ENCODE results near the gene TMX4. TPM values are rescaled to one million over a fixed set of nuclear protein-coding genes. Genes with fewer than 3 reads are reported as not detected.
A peak's percentile ranks its signal among the peaks of the same experiment; 100 is the strongest.

The TMX4 gene, protein sequence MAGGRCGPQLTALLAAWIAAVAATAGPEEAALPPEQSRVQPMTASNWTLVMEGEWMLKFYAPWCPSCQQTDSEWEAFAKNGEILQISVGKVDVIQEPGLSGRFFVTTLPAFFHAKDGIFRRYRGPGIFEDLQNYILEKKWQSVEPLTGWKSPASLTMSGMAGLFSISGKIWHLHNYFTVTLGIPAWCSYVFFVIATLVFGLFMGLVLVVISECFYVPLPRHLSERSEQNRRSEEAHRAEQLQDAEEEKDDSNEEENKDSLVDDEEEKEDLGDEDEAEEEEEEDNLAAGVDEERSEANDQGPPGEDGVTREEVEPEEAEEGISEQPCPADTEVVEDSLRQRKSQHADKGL
- total RNA-seq, result 10 to 100 TPM; 40.0 to 61.9 (median 60.7) TPM

DNA sequence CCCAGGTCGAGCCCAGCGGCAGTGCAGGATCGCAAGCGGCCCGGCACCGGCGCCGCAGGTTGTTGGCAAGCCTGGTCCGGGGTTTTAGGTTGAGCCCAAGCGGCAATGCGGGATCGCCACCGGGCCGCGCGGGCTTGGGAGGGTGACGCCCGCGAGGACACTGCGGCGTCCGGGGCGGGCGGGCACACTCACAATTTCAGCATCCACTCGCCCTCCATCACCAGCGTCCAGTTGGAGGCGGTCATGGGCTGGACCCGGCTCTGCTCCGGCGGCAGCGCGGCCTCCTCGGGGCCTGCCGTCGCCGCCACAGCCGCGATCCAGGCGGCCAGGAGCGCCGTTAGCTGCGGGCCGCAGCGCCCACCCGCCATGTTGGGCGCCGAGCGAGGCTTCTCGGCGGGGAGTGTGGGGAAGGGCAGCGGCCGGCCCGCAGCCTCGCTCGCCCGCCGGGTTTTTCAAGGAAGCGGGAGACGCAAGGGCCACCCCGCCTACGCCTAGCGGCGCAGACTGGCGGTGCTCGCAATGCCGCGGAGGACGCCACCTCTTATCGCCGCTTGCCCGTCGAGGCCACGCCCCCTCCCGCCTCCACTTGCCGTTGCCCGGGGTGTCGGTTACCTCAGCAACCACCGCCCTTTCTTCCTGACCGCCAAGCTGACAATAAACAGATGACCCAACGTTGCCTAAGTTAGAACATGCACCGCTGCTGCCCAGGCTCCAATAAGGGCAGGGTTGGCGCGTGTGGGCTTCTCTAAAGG is at the start of gene TMX4:
TMX4 (minus strand) TSS at position 516 of the 752 bp plus-strand sequence; CDS start at position 368, 148 bp downstream.
- no peaks in the 10 kb centered on the region for H3K27me3 ChIP-seq
- peak; percentile 94 to 96 for DNase-seq (ENCODE audit: low spot score in 2 of 2)
- intact Hi-C loops (cut with DNase I; ENCODE audit: low total_unique reads), result loop anchor here (5.0 kb wide), 1 partner anchor 143 kb away; no protein-coding TSS in a partner anchor

DNA sequence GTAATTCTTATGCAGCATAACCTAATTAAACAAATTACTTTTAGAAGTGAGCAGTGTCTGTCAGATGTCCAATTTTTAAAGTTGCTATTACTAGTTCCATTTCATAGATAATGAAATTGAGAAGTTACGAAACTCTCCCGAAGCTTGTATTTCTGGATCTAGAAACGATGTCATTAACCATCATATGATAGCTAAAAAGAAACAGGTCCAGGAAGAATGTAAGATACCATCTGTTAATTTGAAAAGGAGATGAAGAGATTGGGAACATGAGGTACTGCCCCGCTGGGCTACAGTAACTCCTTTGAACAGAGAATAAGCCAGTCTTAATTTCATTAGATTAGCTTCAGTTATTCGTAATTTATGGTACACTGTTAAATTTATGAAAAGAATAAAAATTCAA is 47.5 kb upstream of the TMX4 start:
- intact Hi-C loops (cut with DNase I; ENCODE audit: low total_unique reads), result no loop called here
- H3K27ac ChIP-seq, result no peak overlapping the region
- TF ChIP-seq POLR2AphosphoS5 (IDR thresholded peaks at IDR 0.05) (no peak), POLR2A (IDR thresholded peaks at IDR 0.05) (no peak)
- TF ChIP-seq, protein P1, sequence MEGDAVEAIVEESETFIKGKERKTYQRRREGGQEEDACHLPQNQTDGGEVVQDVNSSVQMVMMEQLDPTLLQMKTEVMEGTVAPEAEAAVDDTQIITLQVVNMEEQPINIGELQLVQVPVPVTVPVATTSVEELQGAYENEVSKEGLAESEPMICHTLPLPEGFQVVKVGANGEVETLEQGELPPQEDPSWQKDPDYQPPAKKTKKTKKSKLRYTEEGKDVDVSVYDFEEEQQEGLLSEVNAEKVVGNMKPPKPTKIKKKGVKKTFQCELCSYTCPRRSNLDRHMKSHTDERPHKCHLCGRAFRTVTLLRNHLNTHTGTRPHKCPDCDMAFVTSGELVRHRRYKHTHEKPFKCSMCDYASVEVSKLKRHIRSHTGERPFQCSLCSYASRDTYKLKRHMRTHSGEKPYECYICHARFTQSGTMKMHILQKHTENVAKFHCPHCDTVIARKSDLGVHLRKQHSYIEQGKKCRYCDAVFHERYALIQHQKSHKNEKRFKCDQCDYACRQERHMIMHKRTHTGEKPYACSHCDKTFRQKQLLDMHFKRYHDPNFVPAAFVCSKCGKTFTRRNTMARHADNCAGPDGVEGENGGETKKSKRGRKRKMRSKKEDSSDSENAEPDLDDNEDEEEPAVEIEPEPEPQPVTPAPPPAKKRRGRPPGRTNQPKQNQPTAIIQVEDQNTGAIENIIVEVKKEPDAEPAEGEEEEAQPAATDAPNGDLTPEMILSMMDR (IDR thresholded peaks at IDR 0.05), result no peak

More for the DNA sequence above, at the start of gene TMX4:
- Histone ChIP-seq H3K4me3 (peak within 1 kb of the TSS; percentile 71 to 89 (median 80)), H3K27ac (peak within 1 kb of the TSS; percentile 97 to 99), H3K9me3 (no peaks in the 10 kb centered on the region), H3K4me1 (no peaks in the 10 kb centered on the region), H3K36me3 (no peaks in the 10 kb centered on the region)
- TF ChIP-seq, protein P1 (IDR thresholded peaks at IDR 0.05), result peak; percentile 37 to 68 (median 62)
- TF ChIP-seq POLR2AphosphoS5 (IDR thresholded peaks at IDR 0.05) (peak; percentile 88 to 93 (median 91)), POLR2A (IDR thresholded peaks at IDR 0.05) (peak; percentile 77)

DNA sequence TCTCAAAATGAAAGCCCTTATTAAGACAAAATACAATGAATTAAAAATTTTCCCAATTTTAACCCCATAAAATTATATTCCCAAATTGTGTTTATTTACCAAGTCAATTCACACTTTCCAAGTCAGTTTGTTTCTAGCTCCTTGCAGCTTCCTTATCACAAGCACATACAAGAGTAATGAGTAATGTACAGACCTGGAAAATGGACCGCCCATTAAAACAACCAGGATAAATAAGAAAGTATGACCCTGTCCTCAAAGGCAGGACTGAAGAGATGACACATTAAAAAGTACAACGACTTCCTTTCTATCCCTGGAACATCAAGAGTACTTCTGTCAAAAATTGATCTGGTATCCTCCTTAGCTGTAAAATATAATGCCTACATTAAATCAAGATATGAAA is 47.1 kb upstream of the TMX4 start:
- H3K4me3 ChIP-seq, result no peak overlapping the region
- TF ChIP-seq POLR2AphosphoS5 (IDR thresholded peaks at IDR 0.05) (no peak), POLR2A (IDR thresholded peaks at IDR 0.05) (no peak)
- TF ChIP-seq, protein P1 (IDR thresholded peaks at IDR 0.05), result no peak
- no peaks in the 10 kb centered on the region for H3K27me3 ChIP-seq
- intact Hi-C loops (cut with DNase I; ENCODE audit: low total_unique reads), result no loop called here
- H3K27ac ChIP-seq, result no peak overlapping the region
- no peaks in the 10 kb centered on the region for H3K36me3 ChIP-seq
- no peak for DNase-seq (ENCODE audit: low spot score in 2 of 2)
- H3K4me1 ChIP-seq, result no peaks in the 10 kb centered on the region
- no peaks in the 10 kb centered on the region for H3K9me3 ChIP-seq

More for the DNA sequence above, 47.5 kb upstream of the TMX4 start:
- Histone ChIP-seq H3K36me3 (no peaks in the 10 kb centered on the region), H3K9me3 (no peaks in the 10 kb centered on the region), H3K4me1 (no peaks in the 10 kb centered on the region), H3K4me3 (no peak overlapping the region), H3K27me3 (no peaks in the 10 kb centered on the region)
- DNase-seq (ENCODE audit: low spot score in 2 of 2), result no peak

DNA sequence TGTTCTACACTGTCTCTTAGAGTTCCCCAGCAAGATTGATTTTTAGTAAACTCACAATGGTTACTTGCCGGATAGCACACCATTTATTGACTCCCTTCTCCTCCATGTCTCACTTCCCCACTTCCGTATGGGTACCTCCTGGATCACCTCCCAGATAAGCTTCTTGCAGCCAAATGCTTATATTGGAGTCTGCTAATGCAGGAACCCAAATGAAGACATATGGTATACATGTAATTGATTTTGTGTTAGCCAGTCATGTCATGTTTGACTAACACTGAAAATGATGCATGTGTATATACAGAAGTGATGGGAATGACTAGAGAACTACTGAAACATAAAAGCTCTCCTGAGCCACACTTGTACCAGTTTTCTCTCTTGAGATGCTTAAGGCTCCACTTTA is 46.1 kb upstream of the TMX4 start:
- no peaks in the 10 kb centered on the region for H3K9me3 ChIP-seq
- no peaks in the 10 kb centered on the region for H3K4me1 ChIP-seq
- H3K27me3 ChIP-seq, result no peaks in the 10 kb centered on the region
- intact Hi-C loops (cut with DNase I; ENCODE audit: low total_unique reads), result no loop called here
- no peak for TF ChIP-seq POLR2A (IDR thresholded peaks at IDR 0.05)
- TF ChIP-seq, protein P1 (IDR thresholded peaks at IDR 0.05), result no peak
- TF ChIP-seq POLR2AphosphoS5 (IDR thresholded peaks at IDR 0.05), result no peak
- no peak overlapping the region for H3K27ac ChIP-seq
- no peak for DNase-seq (ENCODE audit: low spot score in 2 of 2)
- H3K36me3 ChIP-seq, result no peaks in the 10 kb centered on the region
- H3K4me3 ChIP-seq, result no peak overlapping the region

DNA sequence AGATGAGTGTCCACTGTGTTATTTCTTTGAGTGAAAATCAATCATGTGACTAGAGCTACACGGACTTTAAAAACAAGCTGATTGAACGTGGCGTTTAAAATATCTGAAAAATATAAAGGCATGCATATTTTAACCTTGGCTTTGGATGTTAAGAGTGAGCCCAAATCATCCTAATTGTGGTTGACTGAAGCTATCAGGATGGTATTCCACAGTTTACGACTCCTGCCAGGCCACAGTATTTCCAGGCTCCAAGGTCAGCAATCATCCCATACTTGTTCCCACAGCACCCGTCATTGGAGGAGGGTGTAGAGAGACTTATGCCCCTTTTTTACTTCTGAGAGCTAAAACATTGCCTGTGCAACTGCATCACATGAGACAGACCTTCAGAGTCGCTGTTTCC is 43.2 kb upstream of the TMX4 start:
- Histone ChIP-seq H3K36me3 (no peaks in the 10 kb centered on the region), H3K4me1 (no peaks in the 10 kb centered on the region), H3K27ac (no peak overlapping the region), H3K27me3 (no peaks in the 10 kb centered on the region), H3K4me3 (no peak overlapping the region), H3K9me3 (no peaks in the 10 kb centered on the region)
- intact Hi-C loops (cut with DNase I; ENCODE audit: low total_unique reads), result no loop called here
- no peak for DNase-seq (ENCODE audit: low spot score in 2 of 2)
- TF ChIP-seq, protein P1 (IDR thresholded peaks at IDR 0.05), result no peak
- TF ChIP-seq POLR2AphosphoS5 (IDR thresholded peaks at IDR 0.05), result no peak
- no peak for TF ChIP-seq POLR2A (IDR thresholded peaks at IDR 0.05)

All from breast epithelium (tissue), 4 donors.